CD8-positive, alpha-beta memory T cell (primary cell): Measurements from ENCODE around the gene TRIM59. TPM values are rescaled to one million over a fixed set of nuclear protein-coding genes. Genes with fewer than 3 reads are reported as not detected.
"Not testable (repeated sequence)": the region's sequence is repeated elsewhere in the genome, so short reads cannot be mapped to it uniquely, and the experiment has no call there.

Experiments used
- CTCF ChIA-PET: fragments of 350-600 bp; sonication (Branson Sonifier 250); formaldehyde crosslinking; loops from one replicate; lab custom pipeline; 2021; ENCODE audit warnings: antibody characterized with exemption; lab: Charles Lee
- POLR2A ChIA-PET: fragments of 350-600 bp; sonication (Branson Sonifier 250); formaldehyde crosslinking; loops from one replicate; lab custom pipeline; 2021; ENCODE audit warnings: antibody characterized with exemption; lab: Charles Lee
- DNase-seq, 5 donors: peaks; one replicate each; pipeline versions ENCODE4 v3.0.0 to v3.0.0-alpha.2; 2020 to 2022; ENCODE audit warnings: mixed read lengths in 1 of 5
- H3K27ac ChIP-seq: one replicate; pipeline ENCODE4 v1.7.0; 2013; ENCODE audit warnings: low read depth, mild to moderate bottlenecking, low read length, moderate library complexity
- H3K27me3 ChIP-seq: 2 replicates; pipeline ENCODE4 v1.7.0; 2013; ENCODE audit warnings: low read length, mild to moderate bottlenecking; ENCODE audit not compliant: insufficient read depth, poor library complexity, severe bottlenecking
- H3K36me3 ChIP-seq: 2 replicates; pipeline ENCODE4 v1.7.0; 2013; ENCODE audit warnings: mild to moderate bottlenecking, low read length, moderate library complexity; ENCODE audit not compliant: insufficient read depth
- H3K4me1 ChIP-seq: 2 replicates; pipeline ENCODE4 v1.7.0; 2013; ENCODE audit warnings: mild to moderate bottlenecking, low read length, moderate library complexity; ENCODE audit not compliant: insufficient read depth
- H3K4me3 ChIP-seq: 2 replicates; pipeline ENCODE4 v1.7.0; 2013; ENCODE audit warnings: mild to moderate bottlenecking, low read length
- H3K9me3 ChIP-seq: 2 replicates; pipeline ENCODE4 v1.7.0; 2013; ENCODE audit warnings: mild to moderate bottlenecking, low read length
- H3K27ac Mint-ChIP-seq, 8 donors: one replicate each; pipeline ENCODE4 v1.8.0; 2020 to 2021; ENCODE audit warnings: mixed read lengths in 8 of 8, mild to moderate bottlenecking in 6 of 8, inconsistent platforms in 3 of 8, moderate library complexity in 3 of 8
- H3K27me3 Mint-ChIP-seq, 2 donors: one replicate each; pipeline ENCODE4 v1.8.0; 2020 to 2021; ENCODE audit warnings: mixed read lengths in 2 of 2, mild to moderate bottlenecking in 1 of 2, moderate library complexity in 1 of 2
- H3K36me3 Mint-ChIP-seq, 3 donors: one replicate each; pipeline ENCODE4 v1.8.0; 2020 to 2021; ENCODE audit warnings: mixed read lengths in 3 of 3, inconsistent platforms in 1 of 3, mild to moderate bottlenecking in 1 of 3
- H3K4me1 Mint-ChIP-seq, 3 donors: one replicate each; pipeline ENCODE4 v1.8.0; 2020 to 2021; ENCODE audit warnings: mixed read lengths in 3 of 3, inconsistent platforms in 1 of 3, mild to moderate bottlenecking in 1 of 3
- H3K4me3 Mint-ChIP-seq, 7 donors: one replicate each; pipeline ENCODE4 v1.8.0; 2020 to 2021; ENCODE audit warnings: mixed read lengths in 7 of 7, mild to moderate bottlenecking in 6 of 7, moderate library complexity in 4 of 7, inconsistent platforms in 2 of 7
- H3K9me3 Mint-ChIP-seq, 5 donors: one replicate each; pipeline ENCODE4 v1.8.0; 2020 to 2022; ENCODE audit warnings: mixed read lengths in 5 of 5, mild to moderate bottlenecking in 3 of 5, moderate library complexity in 2 of 5, inconsistent platforms in 1 of 5
- polyA plus RNA-seq: library from polyadenylated mRNA; unstranded; fragments of 300-500 nt; fragmentation: Illumina TruSeq; gene quantifications from one replicate; pipeline ENCODE4 v1.2.3, GENCODE V29; 2021
- total RNA-seq, 2 experiments: library from RNA; stranded (reverse); gene quantifications; one replicate each; pipeline ENCODE4 v1.2.3, GENCODE V29; 2021

TRIM59 gene
- total and polyA plus RNA-seq, 3 experiments from 2014 or later: 25.1 to 31.4 (median 30.7) TPM

GRCh38 chr3:160454995-160455394, 5.4 kb upstream of the TRIM59 start:
- Mint-ChIP-seq H3K36me3 (no peaks in the 10 kb centered on the region), H3K4me3 (no peak overlapping the region), H3K27me3 (peaks cover 0 to 3% of the 10 kb centered on the region in 2 donors), H3K27ac (no peak overlapping the region), H3K4me1 (peaks cover 5 to 6% (median 5%) of the 10 kb centered on the region in 3 donors), H3K9me3 (no peaks in the 10 kb centered on the region)
- no peak overlapping the region for H3K4me3 ChIP-seq
- H3K27me3 ChIP-seq: no peaks in the 10 kb centered on the region
- H3K27ac ChIP-seq: no peak overlapping the region
- no peaks in the 10 kb centered on the region for H3K9me3 ChIP-seq
- CTCF ChIA-PET: no interaction called here
- H3K4me1 ChIP-seq: peaks cover 4% of the 10 kb centered on the region
- DNase-seq: no peak
- POLR2A ChIA-PET: no interaction called here
- H3K36me3 ChIP-seq: no peaks in the 10 kb centered on the region

- CTCF ChIA-PET, H3K4me3 ChIP-seq, H3K36me3 Mint-ChIP-seq, H3K27me3 Mint-ChIP-seq, POLR2A ChIA-PET, H3K27ac ChIP-seq, DNase-seq, H3K9me3 Mint-ChIP-seq, H3K36me3 ChIP-seq, H3K27me3 ChIP-seq, H3K9me3 ChIP-seq, H3K27ac Mint-ChIP-seq: not testable (repeated sequence)
- H3K4me1 ChIP-seq: peaks cover 18% of the 10 kb centered on the region
- Mint-ChIP-seq H3K4me3 (peak overlapping the region in 1 of 7 donors; percentile 4), H3K4me1 (peaks cover 19 to 33% (median 31%) of the 10 kb centered on the region in 3 donors)
These were observed 2.7 kb upstream of the TRIM59 start for GRCh38 chr3:160452251-160452650.

- Mint-ChIP-seq H3K4me3 (no peak overlapping the region), H3K4me1 (peaks cover 23 to 39% (median 38%) of the 10 kb centered on the region in 3 donors), H3K9me3 (no peaks in the 10 kb centered on the region), H3K27me3 (no peaks in the 10 kb centered on the region), H3K36me3 (peaks cover 0 to 11% (median 2%) of the 10 kb centered on the region in 3 donors), H3K27ac (no peak overlapping the region)
- CTCF ChIA-PET: no interaction called here
- H3K4me3 ChIP-seq: no peak overlapping the region
- peaks cover 18% of the 10 kb centered on the region for H3K4me1 ChIP-seq
- H3K9me3 ChIP-seq: no peaks in the 10 kb centered on the region
- POLR2A ChIA-PET: no interaction called here
- DNase-seq: no peak
- no peaks in the 10 kb centered on the region for H3K36me3 ChIP-seq
- no peaks in the 10 kb centered on the region for H3K27me3 ChIP-seq
- no peak overlapping the region for H3K27ac ChIP-seq
These were observed 2.0 kb upstream of the TRIM59 start for GRCh38 chr3:160451602-160452001.

GRCh38 chr3:160450846-160451245, 1.3 kb upstream of the TRIM59 start:
- CTCF ChIA-PET: interaction anchor here (1.5 to 1.8 kb wide), 3 partner anchors 8 to 43 kb away, joined by 3 to 8 read pairs (median 7); no protein-coding TSS in a partner anchor
- Mint-ChIP-seq H3K27me3 (no peaks in the 10 kb centered on the region), H3K4me3 (peak overlapping the region; percentile 6 to 98 (median 97)), H3K4me1 (peaks cover 28 to 46% (median 45%) of the 10 kb centered on the region in 3 donors), H3K9me3 (no peaks in the 10 kb centered on the region), H3K27ac (peak overlapping the region in 5 of 8 donors; percentile 39 to 99 (median 85)), H3K36me3 (peaks cover 0 to 13% (median 4%) of the 10 kb centered on the region in 3 donors)
- POLR2A ChIA-PET: no interaction called here
- Histone ChIP-seq H3K27ac (peak overlapping the region; percentile 87), H3K4me3 (no peak overlapping the region), H3K9me3 (no peaks in the 10 kb centered on the region), H3K27me3 (no peaks in the 10 kb centered on the region), H3K36me3 (no peaks in the 10 kb centered on the region), H3K4me1 (peaks cover 18% of the 10 kb centered on the region)
- no peak for DNase-seq

GRCh38 chr3:160448845-160449635, 546 bp downstream of the TRIM59 start:
- no peak for DNase-seq
- Histone ChIP-seq H3K9me3 (no peaks in the 10 kb centered on the region), H3K4me1 (peaks cover 18% of the 10 kb centered on the region), H3K27me3 (no peaks in the 10 kb centered on the region), H3K27ac (peak overlapping the region; percentile 87), H3K36me3 (no peaks in the 10 kb centered on the region), H3K4me3 (peak overlapping the region; percentile 89)
- Mint-ChIP-seq H3K4me1 (peaks cover 34 to 61% (median 59%) of the 10 kb centered on the region in 3 donors), H3K36me3 (peaks cover 4 to 18% (median 10%) of the 10 kb centered on the region in 3 donors), H3K9me3 (no peaks in the 10 kb centered on the region), H3K27me3 (no peaks in the 10 kb centered on the region), H3K27ac (peak overlapping the region; percentile 86 to 99 (median 97)), H3K4me3 (peak overlapping the region; percentile 95 to 100 (median 98))
- ChIA-PET CTCF (interaction anchor here (1.0 to 1.8 kb wide), 12 partner anchors 10 to 1805 kb away, joined by 3 to 15 read pairs (median 4); partner anchors contain the start of genes GFM1 and IL12A), POLR2A (interaction anchor here (0.5 to 1.5 kb wide), 11 partner anchors 15 to 307 kb away, joined by 3 to 10 read pairs (median 4); partner anchors contain the start of genes KPNA4, PPM1L and SMC4)

GRCh38 chr3:160447544-160447943, 2.0 kb downstream of the TRIM59 start:
- Histone ChIP-seq H3K4me3 (no peak overlapping the region), H3K4me1 (peaks cover 18% of the 10 kb centered on the region), H3K27me3 (no peaks in the 10 kb centered on the region), H3K27ac (peak overlapping the region; percentile 87), H3K36me3 (no peaks in the 10 kb centered on the region), H3K9me3 (no peaks in the 10 kb centered on the region)
- Mint-ChIP-seq H3K9me3 (no peaks in the 10 kb centered on the region), H3K4me3 (peak overlapping the region in 4 of 7 donors; percentile 41 to 100 (median 74)), H3K27ac (peak overlapping the region in 1 of 8 donors; percentile 40), H3K4me1 (peaks cover 40 to 71% (median 68%) of the 10 kb centered on the region in 3 donors), H3K27me3 (no peaks in the 10 kb centered on the region), H3K36me3 (peaks cover 4 to 21% (median 12%) of the 10 kb centered on the region in 3 donors)
- ChIA-PET POLR2A (no interaction called here), CTCF (interaction anchor here (1.1 kb wide), 1 partner anchor 33 kb away, joined by 4 read pairs; no protein-coding TSS in a partner anchor)
- DNase-seq: no peak

- H3K36me3 ChIP-seq: no peaks in the 10 kb centered on the region
- ChIA-PET POLR2A (no interaction called here), CTCF (interaction anchor here (1.1 kb wide), 1 partner anchor 32 kb away, joined by 4 read pairs; no protein-coding TSS in a partner anchor)
- Mint-ChIP-seq H3K27me3 (no peaks in the 10 kb centered on the region), H3K4me3 (peak overlapping the region in 6 of 7 donors; percentile 6 to 64 (median 53)), H3K27ac (peak overlapping the region in 3 of 8 donors; percentile 10 to 54 (median 48)), H3K36me3 (peaks cover 4 to 25% (median 12%) of the 10 kb centered on the region in 3 donors), H3K9me3 (no peaks in the 10 kb centered on the region), H3K4me1 (peaks cover 42 to 77% (median 75%) of the 10 kb centered on the region in 3 donors)
- no peak overlapping the region for H3K27ac ChIP-seq
- H3K27me3 ChIP-seq: no peaks in the 10 kb centered on the region
- H3K4me1 ChIP-seq: peaks cover 18% of the 10 kb centered on the region
- no peaks in the 10 kb centered on the region for H3K9me3 ChIP-seq
- no peak for DNase-seq
- no peak overlapping the region for H3K4me3 ChIP-seq
These were observed 3.0 kb downstream of the TRIM59 start for GRCh38 chr3:160446522-160447056.
